Upper lobe of left lung (tissue), 4 donors: ENCODE data around the gene YIPF4.

ENCODE experiments used
- CTCF ChIP-seq, 6 experiments: fragments of 450-650 bp in 4 of 6; fragments of 200-600 bp in 2 of 6; sonication (generic) in 2 of 6; IDR thresholded peaks; one replicate each; pipeline ENCODE4 v1.5.1; 2016 to 2019; ENCODE audit warnings: antibody characterized with exemption in 6 of 6
- EP300 ChIP-seq, 4 donors: sonication (generic); formaldehyde crosslinking; IDR thresholded peaks; one replicate each; pipeline ENCODE4 v1.5.1; 2017; ENCODE audit warnings: antibody characterized with exemption in 4 of 4, control low read depth in 2 of 4

GRCh38 chr2:32278478-32278853, 762 bp downstream of the YIPF4 start:
- TF ChIP-seq CTCF (IDR thresholded peaks at IDR 0.05): no peak
- TF ChIP-seq EP300 (IDR thresholded peaks at IDR 0.05): no peak
